H1 (cell line): ENCODE results near the gene SUSD1. TPM values are rescaled to one million over a fixed set of nuclear protein-coding genes. Genes with fewer than 3 reads are reported as not detected.

Experiments
- CTCF ChIA-PET: fragments of 300-600 bp; sonication (Branson Sonifier 250); formaldehyde crosslinking; loops from one replicate; lab custom pipeline; 2021; ENCODE audit not compliant: partially characterized antibody; lab: Charles Lee
- POLR2A ChIA-PET: fragments of 300-600 bp; sonication (Branson Sonifier 250); formaldehyde crosslinking; loops from one replicate; lab custom pipeline; 2021; ENCODE audit warnings: inconsistent platforms; ENCODE audit not compliant: partially characterized antibody; lab: Charles Lee
- DNase-seq, 2 experiments: peaks; one replicate each; pipeline versions ENCODE4 v3.0.0 to v3.0.0-alpha.2; 2010 to 2022; ENCODE audit warnings: low spot score in 2 of 2, low read depth in 1 of 2, mixed read lengths in 1 of 2
- FAIRE-seq: peaks from 2 replicates; lab custom pipeline; 2011; peaks lifted over from hg19 to GRCh38; lab: Jason Lieb, UNC
- H2AFZ ChIP-seq: 2 replicates; pipeline ENCODE4 v1.8.1; 2012; ENCODE audit warnings: low read length, inconsistent platforms
- H2AK5ac ChIP-seq: 2 replicates; pipeline ENCODE4 v1.6.1; 2013; ENCODE audit warnings: low read depth, low read length
- H2BK120ac ChIP-seq: replicated peaks from 2 replicates; pipeline ENCODE3; 2013; ENCODE audit warnings: low read depth, low read length, inconsistent platforms
- H2BK12ac ChIP-seq: 2 replicates; pipeline ENCODE4 v1.6.1; 2013; ENCODE audit warnings: low read depth, low read length
- H2BK15ac ChIP-seq: 2 replicates; pipeline ENCODE4 v1.6.1; 2013; ENCODE audit warnings: low read length
- H2BK20ac ChIP-seq: 2 replicates; pipeline ENCODE4 v1.6.1; 2013; ENCODE audit warnings: low read length
- H2BK5ac ChIP-seq: 2 replicates; pipeline ENCODE4 v1.6.1; 2013; ENCODE audit warnings: low read depth, low read length
- H3K14ac ChIP-seq: 2 replicates; pipeline ENCODE4 v1.6.1; 2013; ENCODE audit warnings: inconsistent platforms; ENCODE audit not compliant: insufficient read length
- H3K18ac ChIP-seq: 2 replicates; pipeline ENCODE4 v1.6.1; 2013; ENCODE audit warnings: low read length; ENCODE audit errors: extremely low read depth
- H3K23ac ChIP-seq: 2 replicates; pipeline ENCODE4 v1.6.1; 2013; ENCODE audit warnings: inconsistent platforms; ENCODE audit not compliant: insufficient read length
- H3K23me2 ChIP-seq: 2 replicates; pipeline ENCODE4 v1.6.1; 2013; ENCODE audit warnings: low read depth, low read length
- H3K27ac ChIP-seq: 2 replicates; pipeline ENCODE4 v1.6.1; 2011; ENCODE audit warnings: low read depth, low read length, inconsistent platforms
- H3K27me3 ChIP-seq, 4 experiments: replicated peaks in 1 of 4; 1 replicate in 1 of 4; 2 replicates in 3 of 4; pipeline versions ENCODE4 v1.6.1 to v1.8.1; 2011 to 2013; ENCODE audit warnings: low read length in 3 of 4, mild to moderate bottlenecking in 3 of 4, inconsistent platforms in 2 of 4, mixed read lengths in 2 of 4, moderate library complexity in 1 of 4; ENCODE audit not compliant: control insufficient read depth in 3 of 4, insufficient read depth in 3 of 4; ENCODE audit errors: extremely low read depth in 1 of 4
- H3K36me3 ChIP-seq, 4 experiments: 2 replicates each; pipeline versions ENCODE4 v1.6.1 to v1.8.1; 2011 to 2013; ENCODE audit warnings: mild to moderate bottlenecking in 4 of 4, low read length in 3 of 4, moderate library complexity in 2 of 4, control low read depth in 1 of 4, inconsistent platforms in 1 of 4; ENCODE audit not compliant: insufficient read depth in 4 of 4, control insufficient read depth in 2 of 4
- H3K4ac ChIP-seq: replicated peaks from 2 replicates; pipeline ENCODE3; 2013; ENCODE audit warnings: low read length, low read depth, mixed read lengths, inconsistent platforms; ENCODE audit not compliant: insufficient read length
- H3K4me1 ChIP-seq, 4 experiments: replicated peaks in 1 of 4; 1 replicate in 1 of 4; 2 replicates in 3 of 4; pipeline versions ENCODE4 v1.6.1 to v1.8.1; 2011 to 2013; ENCODE audit warnings: low read length in 3 of 4, inconsistent platforms in 2 of 4, mixed read lengths in 1 of 4; ENCODE audit not compliant: insufficient read depth in 4 of 4, control insufficient read depth in 3 of 4
- H3K4me2 ChIP-seq, 2 experiments: 2 replicates each; pipeline versions ENCODE4 v1.6.1 to v1.8.1; 2011 to 2013; ENCODE audit warnings: low read depth in 2 of 2, low read length in 2 of 2, control low read depth in 1 of 2, inconsistent platforms in 1 of 2, mild to moderate bottlenecking in 1 of 2; ENCODE audit not compliant: insufficient read depth in 1 of 2
- H3K4me3 ChIP-seq, 4 experiments: fragments of 200-600, 300-600 bp in 1 of 4; sonication (generic), shearing (Covaris generic), sonication (Bioruptor Twin) in 1 of 4; 2 replicates each; pipeline versions ENCODE4 v1.5.1 to v1.8.1; 2011 to 2016; ENCODE audit warnings: low read length in 4 of 4, low read depth in 3 of 4, control low read depth in 2 of 4, inconsistent platforms in 2 of 4, mild to moderate bottlenecking in 2 of 4, mixed read lengths in 1 of 4, moderate library complexity in 1 of 4; ENCODE audit not compliant: insufficient read depth in 2 of 4; ENCODE audit errors: extremely low read depth in 1 of 4
- H3K56ac ChIP-seq: replicated peaks from 2 replicates; pipeline ENCODE3; 2013; ENCODE audit warnings: low read depth, mild to moderate bottlenecking, mixed read lengths, low read length, inconsistent platforms; ENCODE audit not compliant: insufficient read length
- H3K79me1 ChIP-seq: 2 replicates; pipeline ENCODE4 v1.6.1; 2013; ENCODE audit warnings: low read depth, low read length, control low read depth
- H3K79me2 ChIP-seq, 2 experiments: 2 replicates each; pipeline versions ENCODE4 v1.6.1 to v1.8.1; 2012 to 2013; ENCODE audit warnings: low read length in 2 of 2, mild to moderate bottlenecking in 2 of 2, inconsistent platforms in 1 of 2; ENCODE audit not compliant: insufficient read depth in 2 of 2, control insufficient read depth in 1 of 2
- H3K9ac ChIP-seq, 4 experiments: replicated peaks in 1 of 4; 1 replicate in 1 of 4; 2 replicates in 3 of 4; pipeline versions ENCODE4 v1.6.1 to v1.8.1; 2011 to 2013; ENCODE audit warnings: low read depth in 3 of 4, low read length in 3 of 4, control low read depth in 2 of 4, mild to moderate bottlenecking in 2 of 4, moderate library complexity in 2 of 4, inconsistent platforms in 1 of 4; ENCODE audit errors: extremely low read depth in 1 of 4
- H3K9me3 ChIP-seq, 2 experiments: 2 replicates each; pipeline versions ENCODE4 v1.6.1 to v1.8.1; 2012 to 2013; ENCODE audit warnings: mild to moderate bottlenecking in 2 of 2, moderate library complexity in 2 of 2, control low read depth in 1 of 2, inconsistent platforms in 1 of 2, low read depth in 1 of 2, low read length in 1 of 2, mixed read lengths in 1 of 2; ENCODE audit not compliant: insufficient read depth in 2 of 2
- H4K20me1 ChIP-seq, 2 experiments: replicated peaks in 1 of 2; 2 replicates each; pipeline versions ENCODE3 to v1.8.1; 2011 to 2013; ENCODE audit warnings: inconsistent platforms in 2 of 2, low read length in 2 of 2, mild to moderate bottlenecking in 1 of 2; ENCODE audit not compliant: insufficient read depth in 2 of 2, control insufficient read depth in 1 of 2
- H4K5ac ChIP-seq: 2 replicates; pipeline ENCODE4 v1.6.1; 2013; ENCODE audit warnings: low read length, low read depth, mixed read lengths, inconsistent platforms; ENCODE audit not compliant: insufficient read length
- H4K8ac ChIP-seq: 2 replicates; pipeline ENCODE4 v1.8.0; 2013; ENCODE audit warnings: mild to moderate bottlenecking, moderate library complexity, low read length, inconsistent platforms; ENCODE audit not compliant: insufficient read depth; ENCODE audit errors: extremely low read depth
- H4K91ac ChIP-seq: replicated peaks from 2 replicates; pipeline ENCODE3; 2013; ENCODE audit warnings: low read length, mixed read lengths, inconsistent platforms; ENCODE audit not compliant: insufficient read length
- FOSL1 ChIP-seq: IDR thresholded peaks from 2 replicates; pipeline ENCODE4 v1.6.1; 2011; ENCODE audit warnings: mild to moderate bottlenecking, low read depth, low read length, moderate library complexity; ENCODE audit not compliant: insufficient read depth
- MAFK ChIP-seq: IDR thresholded peaks from 2 replicates; pipeline ENCODE4 v1.6.1; 2012; ENCODE audit warnings: low read depth, mild to moderate bottlenecking, improper control_type of control experiment, low read length
- RAD21 ChIP-seq, 2 experiments: IDR thresholded peaks in 1 of 2; conservative IDR thresholded peaks in 1 of 2; 2 replicates each; pipeline ENCODE4 v1.6.1; 2011; ENCODE audit warnings: low read depth in 2 of 2, low read length in 2 of 2, improper control_type of control experiment in 1 of 2, inconsistent platforms in 1 of 2, mild to moderate bottlenecking in 1 of 2, moderate library complexity in 1 of 2
- WGBS, 2 experiments: shearing (Covaris generic) in 1 of 2; methylation state at CpG; one replicate each; pipeline versions ENCODE4 v1.1.6 to v1.1.7; 2013 to 2015; ENCODE audit warnings: low lambda C conversion rate in 2 of 2, mixed read lengths in 2 of 2, inconsistent platforms in 1 of 2, low coverage in 1 of 2, missing lambda C conversion rate in 1 of 2; ENCODE audit not compliant: insufficient replicate concordance in 2 of 2, insufficient coverage in 1 of 2, insufficient read length in 1 of 2; ENCODE audit errors: extremely low coverage in 1 of 2, missing lambda C conversion rate in 1 of 2; 5-methylcytosine and 5-hydroxymethylcytosine counted together
- polyA plus RNA-seq, 7 experiments: library from polyadenylated mRNA; depleted of rRNA in 3 of 7; stranded (reverse) in 5 of 7; unstranded in 2 of 7; fragments of >200 nt in 5 of 7; fragments of 200-250 nt in 2 of 7; gene quantifications; 1 replicate in 5 of 7; 2 replicates in 1 of 7; 4 replicates in 1 of 7; pipeline versions ENCODE4 v1.2.1 to v1.2.3, GENCODE V29; 2011 to 2013; ENCODE audit warnings: missing spikeins in 2 of 7, mixed read lengths in 2 of 7
- total RNA-seq: library from RNA; stranded (reverse); fragmentation: NEBNext Ultra II Directional; extraction: Animal tissue kit (Norgen Biotek cat#: 25700); gene quantifications from 2 replicates; pipeline ENCODE4 v1.2.1, GENCODE V29; 2021
- TF ChIP-seq, protein P1 (sequence below): IDR thresholded peaks from 2 replicates; pipeline ENCODE4 v1.6.1; 2012; ENCODE audit warnings: low read length, inconsistent platforms

SUSD1 gene
- total and polyA plus RNA-seq, 2 of the 8 experiments (the other 6 are each of a cell fraction or from before 2014, with no cell fraction given) = 2.8 to 7.2 TPM

DNA sequence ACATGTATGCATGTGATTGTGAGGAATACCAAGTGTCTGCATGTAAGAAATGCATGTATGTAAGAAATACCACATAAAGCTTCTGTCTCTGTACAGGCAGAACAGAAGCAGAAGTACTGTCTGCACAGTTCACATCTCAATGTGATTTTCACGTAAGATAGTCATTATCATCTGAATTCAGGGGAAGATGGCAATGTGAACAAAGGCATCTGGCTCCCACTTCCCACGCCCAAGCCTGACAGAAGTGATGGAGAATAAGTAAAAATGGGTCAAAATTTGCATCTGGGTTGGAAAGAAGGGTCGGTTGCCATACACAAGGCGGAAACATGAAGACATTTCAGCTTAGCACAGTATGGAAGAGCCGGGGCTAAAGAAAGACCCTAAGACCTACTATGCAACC lies 71.7 kb downstream of the SUSD1 start:
- FAIRE-seq (no peak), DNase-seq (no peak)
- WGBS, 2 experiments = 95% methylated on average over 5 of the region's 5 CpGs; no CpG with 5 or more reads in 1 of the 2 experiments
- Histone ChIP-seq H3K79me2 (no peaks in the 10 kb centered on the region), H3K36me3 (no peaks in the 10 kb centered on the region), H3K4me1 (peaks cover 0 to 4% (median 2%) of the 10 kb centered on the region in 4 experiments; a peak in 4 of 7 replicates), H2BK20ac (no peak overlapping the region), H3K18ac (no peak overlapping the region), H3K9ac (no peak overlapping the region), H2BK120ac (no peak overlapping the region), H3K27ac (no peak overlapping the region), H2AK5ac (no peak overlapping the region), H4K20me1 (no peaks in the 10 kb centered on the region), H3K9me3 (no peaks in the 10 kb centered on the region), H3K4me2 (no peak overlapping the region), H4K5ac (no peak overlapping the region), H3K23ac (no peak overlapping the region), H3K56ac (no peak overlapping the region), H2BK5ac (no peak overlapping the region), H3K4ac (no peak overlapping the region), H3K14ac (no peak overlapping the region), H3K4me3 (no peak overlapping the region), H3K27me3 (no peaks in the 10 kb centered on the region), H2BK15ac (no peak overlapping the region), H3K23me2 (no peaks in the 10 kb centered on the region), H2AFZ (no peak overlapping the region), H4K8ac (no peak overlapping the region), H3K79me1 (no peaks in the 10 kb centered on the region), H4K91ac (no peak overlapping the region), H2BK12ac (no peak overlapping the region)
- POLR2A ChIA-PET = interaction anchor here (0.9 kb wide), 1 partner anchor 10 kb away, joined by 3 read pairs; no protein-coding TSS in a partner anchor
- CTCF ChIA-PET = interaction anchor here (1.0 to 1.3 kb wide), 2 partner anchors 9 to 259 kb away, joined by 3 to 4 read pairs; no protein-coding TSS in a partner anchor
- TF ChIP-seq FOSL1 (no peak), MAFK (no peak), RAD21 (IDR thresholded peaks at IDR 0.05 in 1 of 2, conservative IDR thresholded peaks at IDR 0.05 in 1 of 2; ENCODE audit: low read depth in 2 of 2, low read length in 2 of 2) (no peak)
- TF ChIP-seq, protein P1, sequence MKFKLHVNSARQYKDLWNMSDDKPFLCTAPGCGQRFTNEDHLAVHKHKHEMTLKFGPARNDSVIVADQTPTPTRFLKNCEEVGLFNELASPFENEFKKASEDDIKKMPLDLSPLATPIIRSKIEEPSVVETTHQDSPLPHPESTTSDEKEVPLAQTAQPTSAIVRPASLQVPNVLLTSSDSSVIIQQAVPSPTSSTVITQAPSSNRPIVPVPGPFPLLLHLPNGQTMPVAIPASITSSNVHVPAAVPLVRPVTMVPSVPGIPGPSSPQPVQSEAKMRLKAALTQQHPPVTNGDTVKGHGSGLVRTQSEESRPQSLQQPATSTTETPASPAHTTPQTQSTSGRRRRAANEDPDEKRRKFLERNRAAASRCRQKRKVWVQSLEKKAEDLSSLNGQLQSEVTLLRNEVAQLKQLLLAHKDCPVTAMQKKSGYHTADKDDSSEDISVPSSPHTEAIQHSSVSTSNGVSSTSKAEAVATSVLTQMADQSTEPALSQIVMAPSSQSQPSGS = no peak
